GM12878 (cell line): ENCODE measurements around the gene PARN. TPM values are rescaled to one million over a fixed set of nuclear protein-coding genes. Genes with fewer than 3 reads are reported as not detected.

Source experiments
- ATAC-seq: fragments of 200-7000 bp; cut with Tn5 transposase; 3 replicates; pipeline ENCODE4 v1.9.1; 2020; ENCODE audit warnings: mild to moderate bottlenecking, moderate library complexity
- BruUV-seq: library from RNA; stranded (reverse); fragments of 400-500 nt; replicated peaks from 2 replicates; lab custom pipeline; 2021; lab: Mats Ljungman, UMichigan
- CTCF ChIA-PET: fragments of 300-600 bp; sonication (Branson Sonifier 250); formaldehyde crosslinking; extraction: SDS; loops from one replicate; lab custom pipeline; 2021; ENCODE audit warnings: inconsistent platforms; lab: Yijun Ruan, JAX
- POLR2A ChIA-PET: fragments of 350-600 bp; formaldehyde crosslinking; extraction: SDS; loops from one replicate; lab custom pipeline; 2021; ENCODE audit warnings: inconsistent platforms; lab: Charles Lee
- RAD21 ChIA-PET: fragments of 300-600 bp; sonication (Branson Sonifier 250); formaldehyde crosslinking; loops from one replicate; lab custom pipeline; 2023; ENCODE audit warnings: antibody characterized with exemption; ENCODE audit not compliant: unreplicated experiment; lab: Charles Lee
- SMC1A ChIA-PET: fragments of 300-600 bp; sonication (Branson Sonifier 250); formaldehyde crosslinking; loops from one replicate; lab custom pipeline; 2023; ENCODE audit not compliant: unreplicated experiment, uncharacterized antibody; lab: Charles Lee
- DNase-seq: peaks from one replicate; pipeline ENCODE4 v3.0.0-alpha.2; 2011; ENCODE audit warnings: low read depth, low spot score
- FAIRE-seq: peaks from 3 replicates; lab custom pipeline; 2011; peaks lifted over from hg19 to GRCh38; lab: Jason Lieb, UNC
- H2AFZ ChIP-seq: 2 replicates; pipeline ENCODE4 v1.6.0; 2011; ENCODE audit warnings: low read depth, low read length, control low read depth; ENCODE audit not compliant: control insufficient read depth
- H3K27ac ChIP-seq: 2 replicates; pipeline ENCODE4 v1.5.1; 2011; ENCODE audit warnings: control low read depth; ENCODE audit not compliant: control insufficient read depth, insufficient read depth
- H3K27me3 ChIP-seq, 2 experiments: replicated peaks in 1 of 2; 2 replicates each; pipeline versions ENCODE4 v1.6.0 to v1.6.1; 2011; ENCODE audit warnings: low read length in 1 of 2; ENCODE audit not compliant: control insufficient read depth in 2 of 2, insufficient read depth in 2 of 2
- H3K36me3 ChIP-seq, 2 experiments: 2 replicates each; pipeline ENCODE4 v1.5.1; 2011; ENCODE audit warnings: low read length in 1 of 2; ENCODE audit not compliant: control insufficient read depth in 2 of 2, insufficient read depth in 2 of 2
- H3K4me1 ChIP-seq: 2 replicates; pipeline ENCODE4 v1.6.1; 2011; ENCODE audit warnings: mild to moderate bottlenecking, low read length, moderate library complexity, mixed read lengths; ENCODE audit not compliant: control insufficient read depth, insufficient read depth
- H3K4me2 ChIP-seq: 2 replicates; pipeline ENCODE4 v1.6.0; 2011; ENCODE audit warnings: control low read depth; ENCODE audit not compliant: control insufficient read depth, insufficient read depth
- H3K4me3 ChIP-seq: fragments of 200-600 bp; sonication (generic); 2 replicates; pipeline ENCODE4 v1.5.1; 2016
- H3K79me2 ChIP-seq: 2 replicates; pipeline ENCODE4 v1.6.0; 2011; ENCODE audit warnings: low read length; ENCODE audit not compliant: control insufficient read depth, insufficient read depth
- H3K9ac ChIP-seq: 2 replicates; pipeline ENCODE4 v1.8.0; 2011; ENCODE audit warnings: low read length, control low read depth, mixed read lengths; ENCODE audit not compliant: control insufficient read depth, insufficient read depth
- H3K9me3 ChIP-seq: replicated peaks from 3 replicates; pipeline ENCODE4 v1.5.1; 2011; ENCODE audit warnings: mild to moderate bottlenecking, low read length; ENCODE audit not compliant: control insufficient read depth, insufficient read depth
- H4K20me1 ChIP-seq: 2 replicates; pipeline ENCODE4 v1.6.0; 2011; ENCODE audit not compliant: control insufficient read depth, insufficient read depth
- BACH1 ChIP-seq: fragments of 450-650 bp; IDR thresholded peaks from 2 replicates; pipeline ENCODE4 v1.6.1; 2017; ENCODE audit warnings: mild to moderate bottlenecking, borderline replicate concordance
- CHD2 ChIP-seq: IDR thresholded peaks from 2 replicates; pipeline ENCODE4 v1.6.1; 2011; ENCODE audit warnings: low read depth, low read length, improper control_type of control experiment, borderline replicate concordance
- IKZF2 ChIP-seq, 2 experiments: fragments of 450-650 bp; IDR thresholded peaks; 2 replicates each; pipeline ENCODE4 v1.6.1; 2017; ENCODE audit warnings: mild to moderate bottlenecking in 2 of 2, moderate library complexity in 2 of 2
- MEF2A ChIP-seq: IDR thresholded peaks from 2 replicates; pipeline ENCODE4 v1.6.1; 2011; ENCODE audit warnings: low read depth, mild to moderate bottlenecking, low read length, moderate library complexity; ENCODE audit not compliant: insufficient read depth
- MEF2B ChIP-seq: fragments of 450-650 bp; IDR thresholded peaks from 2 replicates; pipeline ENCODE4 v1.6.1; 2018; ENCODE audit warnings: mild to moderate bottlenecking, moderate library complexity; ENCODE audit not compliant: partially characterized antibody, poor library complexity, severe bottlenecking
- SIN3A ChIP-seq: IDR thresholded peaks from 2 replicates; pipeline ENCODE4 v1.6.1; 2012; ENCODE audit warnings: low read depth, low read length, improper control_type of control experiment
- TCF7 ChIP-seq: IDR thresholded peaks from 2 replicates; pipeline ENCODE4 v1.6.1; 2014; ENCODE audit warnings: antibody characterized with exemption, borderline replicate concordance
- WGBS: methylation state at CpG from one replicate; pipeline ENCODE4 v1.1.6; 2016; ENCODE audit warnings: low lambda C conversion rate; ENCODE audit not compliant: insufficient replicate concordance, insufficient coverage; ENCODE audit errors: missing lambda C conversion rate; 5-methylcytosine and 5-hydroxymethylcytosine counted together
- in situ Hi-C: fragments of 300-500 bp; cut with MboI; formaldehyde crosslinking; loops from 9 replicates; pipeline ENCODE4 v1.14.3; 2018; ENCODE audit warnings: mixed read lengths
- intact Hi-C: fragments of 100-400 bp; cut with micrococcal nuclease; formaldehyde crosslinking; loops from one replicate; pipeline ENCODE4 v1.14.2; 2022; ENCODE audit not compliant: unreplicated experiment
- polyA plus RNA-seq, 11 experiments: library from polyadenylated mRNA; depleted of rRNA in 4 of 11; unstranded in 6 of 11; stranded (reverse) in 5 of 11; fragments of >200 nt; fragmentation: Nextera tagmentation in 4 of 11; fragmentation: Illumina TruSeq in 1 of 11; extraction: Ambion mirVana in 4 of 11; extraction: Trizol in 1 of 11; gene quantifications; 1 replicate in 1 of 11; 2 replicates in 10 of 11; pipeline versions ENCODE4 v1.2.1 to v1.2.3, GENCODE V29; 2011 to 2016; ENCODE audit warnings: inconsistent platforms in 2 of 11, missing spikeins in 2 of 11, low read depth in 1 of 11
- total RNA-seq, 4 experiments: library from RNA; depleted of rRNA in 3 of 4; stranded (reverse); fragments of >200 nt in 3 of 4; fragmentation: Illumina TruSeq in 1 of 4; extraction: Trizol in 1 of 4; gene quantifications; 2 replicates each; pipeline versions ENCODE4 v1.2.1 to v1.2.3, GENCODE V29; 2013 to 2021
- TF ChIP-seq, protein P1 (sequence below): IDR thresholded peaks from 2 replicates; pipeline ENCODE4 v1.6.1; 2011; ENCODE audit warnings: borderline replicate concordance, low read depth, mild to moderate bottlenecking, moderate library complexity, mixed read lengths, low read length; ENCODE audit not compliant: insufficient read depth; ENCODE audit errors: extremely low read length
- TF ChIP-seq, protein P2 (sequence below): IDR thresholded peaks from 2 replicates; pipeline ENCODE4 v1.6.1; 2012; ENCODE audit warnings: low read length, inconsistent platforms
- TF ChIP-seq, protein P3 (sequence below): IDR thresholded peaks from 2 replicates; pipeline ENCODE4 v1.6.1; 2011; ENCODE audit warnings: borderline replicate concordance, low read depth, mild to moderate bottlenecking, moderate library complexity, low read length; ENCODE audit not compliant: insufficient read depth, poor library complexity, severe bottlenecking
- TF ChIP-seq, protein P4 (sequence below): fragments of 450-650 bp; IDR thresholded peaks from 2 replicates; pipeline ENCODE4 v1.6.1; 2017; ENCODE audit warnings: mild to moderate bottlenecking, moderate library complexity

Gene PARN
- total and polyA plus RNA-seq, 10 of the 15 experiments (the other 5 are each of a cell fraction or from before 2014, with no cell fraction given) = 15.6 to 77.3 (median 47.7) TPM

DNA sequence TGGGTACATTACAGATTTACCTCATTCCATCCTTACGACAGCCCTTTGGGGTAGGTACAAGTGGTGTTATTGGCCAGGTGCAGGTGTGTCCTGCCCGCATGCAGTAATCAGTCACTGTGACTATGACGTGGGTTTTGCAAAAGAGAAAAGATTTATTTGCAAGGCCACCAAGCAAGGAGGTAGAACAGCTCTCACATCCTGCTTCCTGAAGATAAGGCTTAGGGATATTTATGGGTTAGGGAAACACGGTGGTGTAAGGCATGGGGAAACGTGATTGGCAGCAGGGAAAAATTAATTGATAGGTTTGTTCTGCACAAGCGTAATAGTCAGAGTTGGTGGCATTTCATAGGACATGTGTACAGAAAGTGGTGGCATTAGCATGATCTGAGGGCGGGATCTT, 214.8 kb downstream of the PARN start:
- in situ Hi-C loops (no loop called here), intact Hi-C loops (no loop called here)
- H3K79me2 ChIP-seq = no peaks in the 10 kb centered on the region
- ChIA-PET RAD21 (interaction anchor here (0.6 to 1.1 kb wide), 2 partner anchors 43 to 166 kb away, joined by 3 read pairs; no protein-coding TSS in a partner anchor), CTCF (interaction anchor here (0.7 kb wide), 1 partner anchor 11 kb away, joined by 3 read pairs; no protein-coding TSS in a partner anchor), POLR2A (no interaction called here), SMC1A (no interaction called here)
- no peak overlapping the region for H3K27ac ChIP-seq
- H3K4me3 ChIP-seq = no peak overlapping the region
- H2AFZ ChIP-seq = no peak overlapping the region
- H3K9me3 ChIP-seq = no peaks in the 10 kb centered on the region; the same call in 2 of the 3 replicates
- H4K20me1 ChIP-seq = no peaks in the 10 kb centered on the region
- no peaks in the 10 kb centered on the region for H3K36me3 ChIP-seq
- no peak overlapping the region for H3K9ac ChIP-seq
- no peak overlapping the region for H3K4me2 ChIP-seq
- ATAC-seq = no peak
- no peak for FAIRE-seq
- BruUV-seq = no TSS peak
- 71% methylated on average over 7 of the region's 7 CpGs for WGBS
- no peak for DNase-seq
- H3K27me3 ChIP-seq = no peaks in the 10 kb centered on the region
- H3K4me1 ChIP-seq = no peaks in the 10 kb centered on the region
- TF ChIP-seq MEF2A = no peak
- no peak for TF ChIP-seq SIN3A
- TF ChIP-seq MEF2B = no peak
- TF ChIP-seq, protein P1, sequence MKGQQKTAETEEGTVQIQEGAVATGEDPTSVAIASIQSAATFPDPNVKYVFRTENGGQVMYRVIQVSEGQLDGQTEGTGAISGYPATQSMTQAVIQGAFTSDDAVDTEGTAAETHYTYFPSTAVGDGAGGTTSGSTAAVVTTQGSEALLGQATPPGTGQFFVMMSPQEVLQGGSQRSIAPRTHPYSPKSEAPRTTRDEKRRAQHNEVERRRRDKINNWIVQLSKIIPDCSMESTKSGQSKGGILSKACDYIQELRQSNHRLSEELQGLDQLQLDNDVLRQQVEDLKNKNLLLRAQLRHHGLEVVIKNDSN = no peak
- TF ChIP-seq, protein P2, sequence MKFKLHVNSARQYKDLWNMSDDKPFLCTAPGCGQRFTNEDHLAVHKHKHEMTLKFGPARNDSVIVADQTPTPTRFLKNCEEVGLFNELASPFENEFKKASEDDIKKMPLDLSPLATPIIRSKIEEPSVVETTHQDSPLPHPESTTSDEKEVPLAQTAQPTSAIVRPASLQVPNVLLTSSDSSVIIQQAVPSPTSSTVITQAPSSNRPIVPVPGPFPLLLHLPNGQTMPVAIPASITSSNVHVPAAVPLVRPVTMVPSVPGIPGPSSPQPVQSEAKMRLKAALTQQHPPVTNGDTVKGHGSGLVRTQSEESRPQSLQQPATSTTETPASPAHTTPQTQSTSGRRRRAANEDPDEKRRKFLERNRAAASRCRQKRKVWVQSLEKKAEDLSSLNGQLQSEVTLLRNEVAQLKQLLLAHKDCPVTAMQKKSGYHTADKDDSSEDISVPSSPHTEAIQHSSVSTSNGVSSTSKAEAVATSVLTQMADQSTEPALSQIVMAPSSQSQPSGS = no peak
- TF ChIP-seq TCF7 = no peak
- TF ChIP-seq CHD2 = no peak
- no peak for TF ChIP-seq BACH1
- TF ChIP-seq, protein P3, sequence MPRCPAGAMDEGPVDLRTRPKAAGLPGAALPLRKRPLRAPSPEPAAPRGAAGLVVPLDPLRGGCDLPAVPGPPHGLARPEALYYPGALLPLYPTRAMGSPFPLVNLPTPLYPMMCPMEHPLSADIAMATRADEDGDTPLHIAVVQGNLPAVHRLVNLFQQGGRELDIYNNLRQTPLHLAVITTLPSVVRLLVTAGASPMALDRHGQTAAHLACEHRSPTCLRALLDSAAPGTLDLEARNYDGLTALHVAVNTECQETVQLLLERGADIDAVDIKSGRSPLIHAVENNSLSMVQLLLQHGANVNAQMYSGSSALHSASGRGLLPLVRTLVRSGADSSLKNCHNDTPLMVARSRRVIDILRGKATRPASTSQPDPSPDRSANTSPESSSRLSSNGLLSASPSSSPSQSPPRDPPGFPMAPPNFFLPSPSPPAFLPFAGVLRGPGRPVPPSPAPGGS = no peak
- TF ChIP-seq, protein P4, sequence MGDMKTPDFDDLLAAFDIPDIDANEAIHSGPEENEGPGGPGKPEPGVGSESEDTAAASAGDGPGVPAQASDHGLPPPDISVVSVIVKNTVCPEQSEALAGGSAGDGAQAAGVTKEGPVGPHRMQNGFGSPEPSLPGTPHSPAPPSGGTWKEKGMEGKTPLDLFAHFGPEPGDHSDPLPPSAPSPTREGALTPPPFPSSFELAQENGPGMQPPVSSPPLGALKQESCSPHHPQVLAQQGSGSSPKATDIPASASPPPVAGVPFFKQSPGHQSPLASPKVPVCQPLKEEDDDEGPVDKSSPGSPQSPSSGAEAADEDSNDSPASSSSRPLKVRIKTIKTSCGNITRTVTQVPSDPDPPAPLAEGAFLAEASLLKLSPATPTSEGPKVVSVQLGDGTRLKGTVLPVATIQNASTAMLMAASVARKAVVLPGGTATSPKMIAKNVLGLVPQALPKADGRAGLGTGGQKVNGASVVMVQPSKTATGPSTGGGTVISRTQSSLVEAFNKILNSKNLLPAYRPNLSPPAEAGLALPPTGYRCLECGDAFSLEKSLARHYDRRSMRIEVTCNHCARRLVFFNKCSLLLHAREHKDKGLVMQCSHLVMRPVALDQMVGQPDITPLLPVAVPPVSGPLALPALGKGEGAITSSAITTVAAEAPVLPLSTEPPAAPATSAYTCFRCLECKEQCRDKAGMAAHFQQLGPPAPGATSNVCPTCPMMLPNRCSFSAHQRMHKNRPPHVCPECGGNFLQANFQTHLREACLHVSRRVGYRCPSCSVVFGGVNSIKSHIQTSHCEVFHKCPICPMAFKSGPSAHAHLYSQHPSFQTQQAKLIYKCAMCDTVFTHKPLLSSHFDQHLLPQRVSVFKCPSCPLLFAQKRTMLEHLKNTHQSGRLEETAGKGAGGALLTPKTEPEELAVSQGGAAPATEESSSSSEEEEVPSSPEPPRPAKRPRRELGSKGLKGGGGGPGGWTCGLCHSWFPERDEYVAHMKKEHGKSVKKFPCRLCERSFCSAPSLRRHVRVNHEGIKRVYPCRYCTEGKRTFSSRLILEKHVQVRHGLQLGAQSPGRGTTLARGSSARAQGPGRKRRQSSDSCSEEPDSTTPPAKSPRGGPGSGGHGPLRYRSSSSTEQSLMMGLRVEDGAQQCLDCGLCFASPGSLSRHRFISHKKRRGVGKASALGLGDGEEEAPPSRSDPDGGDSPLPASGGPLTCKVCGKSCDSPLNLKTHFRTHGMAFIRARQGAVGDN = no peak
- TF ChIP-seq IKZF2 (IDR thresholded peaks at IDR 0.05) = no peak
